Spleen (tissue), 7 donors: Measurements from ENCODE around the gene CFAP107.
"Not testable (repeated sequence)": the region's sequence is repeated elsewhere in the genome, so short reads cannot be mapped to it uniquely, and the experiment has no call there.

Source experiments
- CTCF ChIP-seq, 11 experiments: fragments of 200-600 bp in 7 of 11; fragments of 450-650 bp in 4 of 11; sonication (generic) in 4 of 11; IDR thresholded peaks in 8 of 11; conservative IDR thresholded peaks in 3 of 11; 1 replicate in 7 of 11; 2 replicates in 4 of 11; pipeline versions ENCODE4 v1.4.0 to v1.8.0; 2016 to 2021; ENCODE audit warnings: antibody characterized with exemption in 11 of 11, inconsistent platforms in 4 of 11, mild to moderate bottlenecking in 1 of 11
- POLR2A ChIP-seq, 3 donors: fragments of 450-650 bp; IDR thresholded peaks; one replicate each; pipeline ENCODE4 v1.5.1; 2017; ENCODE audit warnings: antibody characterized with exemption in 3 of 3, mild to moderate bottlenecking in 1 of 3
- POLR2AphosphoS5 ChIP-seq, 3 donors: sonication (generic); formaldehyde crosslinking; IDR thresholded peaks; one replicate each; pipeline ENCODE4 v1.5.1; 2017; ENCODE audit warnings: antibody characterized with exemption in 3 of 3
- donor health status: DM: no; HTN: no; CAD: no; lungs with moderate emphysema.
- donor health status: DM: no; HTN: no; CAD: no.
- donor health status: DM: no; HTN: no; CAD: no.

DNA sequence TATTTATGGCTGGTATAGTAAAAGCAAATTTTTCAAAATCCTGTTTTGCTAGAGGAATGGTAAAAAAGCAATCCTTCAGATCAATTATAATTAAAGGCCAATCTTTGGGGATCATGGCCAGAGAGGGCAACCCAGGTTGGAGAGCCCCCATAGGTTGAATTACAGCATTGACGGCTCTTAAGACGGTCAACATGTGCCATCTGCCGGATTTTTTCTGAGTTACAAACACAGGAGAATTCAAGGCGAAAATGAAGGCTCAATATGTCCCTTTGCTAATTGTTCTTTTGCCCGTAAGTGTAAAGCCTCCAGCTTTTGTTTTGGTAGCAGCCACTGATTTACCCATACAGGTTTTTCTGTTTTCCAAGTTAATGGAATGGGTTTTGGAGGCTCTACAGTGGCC lies 35.5 kb downstream of the CFAP107 start:
- not testable (repeated sequence) for TF ChIP-seq CTCF (IDR thresholded peaks at IDR 0.05 in 8 of 11, conservative IDR thresholded peaks at IDR 0.05 in 3 of 11); POLR2AphosphoS5 (IDR thresholded peaks at IDR 0.05); POLR2A (IDR thresholded peaks at IDR 0.05)
